Stomach smooth muscle (tissue), 2 donors: ENCODE data around the gene KDM4B.

Experiments used
- H3K27ac ChIP-seq: one replicate; pipeline ENCODE4 v1.7.0; 2013; ENCODE audit warnings: mild to moderate bottlenecking, low read length, inconsistent platforms
- H3K27me3 ChIP-seq, 2 donors: one replicate each; pipeline ENCODE4 v1.7.0; 2013; ENCODE audit warnings: low read length in 2 of 2; ENCODE audit not compliant: insufficient read depth in 2 of 2, control insufficient read depth in 1 of 2
- H3K36me3 ChIP-seq, 2 donors: one replicate each; pipeline ENCODE4 v1.7.0; 2013; ENCODE audit warnings: low read length in 2 of 2; ENCODE audit not compliant: control insufficient read depth in 2 of 2, insufficient read depth in 2 of 2
- H3K4me1 ChIP-seq: one replicate; pipeline ENCODE4 v1.7.0; 2013; ENCODE audit warnings: low read length; ENCODE audit not compliant: control insufficient read depth, insufficient read depth
- H3K4me3 ChIP-seq, 2 donors: one replicate each; pipeline ENCODE4 v1.7.0; 2013; ENCODE audit warnings: low read length in 2 of 2
- H3K9ac ChIP-seq, 2 donors: one replicate each; pipeline ENCODE4 v1.7.0; 2013; ENCODE audit warnings: low read length in 2 of 2, mild to moderate bottlenecking in 1 of 2
- H3K9me3 ChIP-seq, 2 donors: one replicate each; pipeline ENCODE4 v1.7.0; 2013; ENCODE audit warnings: low read length in 2 of 2; ENCODE audit not compliant: control insufficient read depth in 2 of 2
- donor health status: healthy.
- donor health status: Pancreatic carcinoma.

KDM4B gene

DNA sequence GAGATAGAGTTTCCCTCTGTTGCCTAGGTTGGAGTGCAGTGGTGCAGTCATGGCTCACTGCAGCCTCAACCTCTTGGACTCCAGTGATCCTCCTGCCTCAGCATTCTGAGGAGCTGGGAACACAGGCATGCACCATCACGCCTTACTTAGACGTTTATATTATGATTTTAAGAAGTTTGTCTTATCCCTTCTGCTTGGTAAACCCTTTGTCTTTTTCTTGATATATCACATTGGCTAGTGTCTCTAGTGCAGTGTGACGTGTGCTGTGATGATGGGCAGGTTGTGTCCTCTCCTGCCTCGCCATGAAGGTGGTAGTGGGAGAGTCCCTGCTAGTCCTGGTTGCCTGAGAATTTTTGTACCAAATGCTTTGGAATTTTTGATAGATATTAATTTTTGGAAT, 93.9 kb downstream of the KDM4B start:
- H3K9ac ChIP-seq: no peak overlapping the region
- no peak overlapping the region for H3K4me3 ChIP-seq
- H3K4me1 ChIP-seq: no peaks in the 10 kb centered on the region
- H3K27me3 ChIP-seq: no peaks in the 10 kb centered on the region
- peaks cover 8 to 19% of the 10 kb centered on the region in 2 donors for H3K36me3 ChIP-seq
- no peak overlapping the region for H3K27ac ChIP-seq
- H3K9me3 ChIP-seq: peaks cover 2 to 9% of the 10 kb centered on the region in 2 donors

DNA sequence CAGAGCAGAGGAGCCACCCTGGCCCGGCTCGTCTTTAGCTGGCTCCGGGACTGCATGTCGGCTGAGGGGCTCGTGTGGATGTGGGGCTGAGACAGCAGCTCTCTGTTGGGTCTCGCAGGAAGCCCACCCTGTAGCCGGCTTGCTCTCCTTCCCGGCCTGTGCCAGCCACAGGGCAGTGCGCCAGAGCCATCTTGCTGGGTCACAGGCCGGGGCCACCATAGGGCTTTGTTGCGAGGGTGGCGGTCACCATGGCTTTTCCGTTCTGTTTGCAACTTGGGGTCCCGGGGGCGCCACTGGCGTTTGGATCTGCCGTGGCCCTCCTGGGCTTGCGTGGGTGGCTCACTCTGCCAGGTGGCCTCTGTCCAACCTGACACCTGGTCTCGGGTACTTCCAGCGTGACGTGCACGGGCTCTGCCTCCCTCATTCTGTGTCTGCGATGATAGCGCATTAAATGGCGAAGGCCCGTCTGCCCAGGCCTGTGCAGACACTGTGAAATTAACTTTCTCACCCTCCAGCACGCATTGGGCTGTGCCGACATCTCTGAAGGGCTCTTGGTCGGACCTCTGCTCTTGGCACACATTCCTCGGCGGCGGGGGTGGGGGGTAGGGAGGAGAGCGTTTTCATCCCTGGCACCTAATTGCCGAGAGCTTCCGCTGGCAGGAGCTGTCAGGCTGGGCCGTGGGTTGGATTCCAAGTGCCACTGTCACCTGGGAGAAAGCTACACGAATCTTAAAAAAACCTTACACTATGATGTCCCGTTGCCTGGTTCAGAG, 95.1 kb downstream of the KDM4B start:
- Histone ChIP-seq H3K4me3 (no peak overlapping the region), H3K36me3 (peaks cover 8 to 21% of the 10 kb centered on the region in 2 donors), H3K27ac (no peak overlapping the region), H3K9me3 (peaks cover 2 to 9% of the 10 kb centered on the region in 2 donors), H3K4me1 (no peaks in the 10 kb centered on the region), H3K9ac (no peak overlapping the region), H3K27me3 (no peaks in the 10 kb centered on the region)

DNA sequence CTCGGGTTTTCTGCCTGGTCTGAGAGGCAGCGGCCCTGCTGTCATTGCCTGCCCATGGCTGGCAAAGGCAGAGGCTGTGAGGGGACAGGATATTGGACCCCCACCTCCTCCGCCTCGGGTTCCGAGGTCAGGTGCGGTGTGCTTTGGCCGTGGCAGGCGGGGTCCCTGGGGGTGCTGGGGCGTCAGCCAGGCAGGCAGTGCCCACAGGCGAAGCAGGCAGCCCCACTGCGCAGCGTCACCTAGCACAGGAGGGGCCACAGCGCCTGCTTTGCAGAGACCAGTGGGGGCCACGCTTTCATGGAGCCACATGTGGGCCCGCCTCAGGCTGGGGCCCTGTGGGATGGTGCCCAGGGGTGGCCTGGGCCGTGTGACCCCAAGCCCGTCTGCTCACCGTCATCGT, 96.0 kb downstream of the KDM4B start:
- Histone ChIP-seq H3K9me3 (peaks cover 2 to 9% of the 10 kb centered on the region in 2 donors), H3K27ac (no peak overlapping the region), H3K36me3 (peaks cover 8 to 19% of the 10 kb centered on the region in 2 donors), H3K4me3 (no peak overlapping the region), H3K4me1 (no peaks in the 10 kb centered on the region), H3K9ac (no peak overlapping the region), H3K27me3 (no peaks in the 10 kb centered on the region)

DNA sequence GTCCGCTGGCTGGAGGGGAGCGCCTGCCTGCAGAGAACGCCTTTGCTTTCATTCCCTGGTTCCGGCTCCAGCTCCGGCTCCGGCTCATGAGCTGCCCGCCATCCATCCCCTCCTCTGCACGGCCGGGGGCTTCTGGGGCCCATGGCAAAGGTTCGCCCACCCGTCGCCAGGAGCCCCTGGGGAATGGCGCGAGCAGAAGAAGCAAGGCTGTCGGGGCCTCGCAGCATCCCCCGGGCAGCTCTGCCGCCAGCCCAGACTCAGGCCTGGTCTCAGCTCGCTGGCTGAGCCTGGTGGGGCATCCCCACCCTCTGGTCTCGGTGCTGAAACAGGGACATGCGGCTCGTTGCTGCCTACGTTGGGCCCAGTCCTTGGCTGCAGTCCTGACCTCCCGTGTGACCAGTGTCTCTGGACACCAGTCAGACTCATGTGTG, 96.8 kb downstream of the KDM4B start:
- Histone ChIP-seq H3K27me3 (no peaks in the 10 kb centered on the region), H3K36me3 (peaks cover 8 to 19% of the 10 kb centered on the region in 2 donors), H3K4me1 (no peaks in the 10 kb centered on the region), H3K9ac (no peak overlapping the region), H3K4me3 (no peak overlapping the region), H3K9me3 (peaks cover 2 to 9% of the 10 kb centered on the region in 2 donors), H3K27ac (no peak overlapping the region)

DNA sequence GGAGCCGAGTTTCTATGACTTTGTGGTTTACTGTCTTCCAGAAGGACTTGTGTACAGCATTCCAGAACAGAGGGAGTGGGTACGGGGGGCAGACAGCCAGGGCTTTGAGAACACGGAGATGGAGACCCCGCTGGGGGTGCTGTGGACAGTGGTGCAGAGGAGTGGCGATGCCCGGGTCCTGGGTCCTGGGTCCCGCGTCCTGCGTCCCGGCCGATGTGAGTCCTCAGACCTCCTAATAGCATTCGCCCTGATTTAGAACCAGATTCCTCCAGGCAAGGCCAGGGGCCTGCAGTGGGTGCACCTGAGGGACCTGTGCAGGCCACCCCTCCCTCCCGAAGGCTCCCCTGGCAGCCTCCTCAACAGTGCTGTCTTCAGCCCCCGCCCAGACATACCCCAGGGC, 97.9 kb downstream of the KDM4B start:
- Histone ChIP-seq H3K4me3 (no peak overlapping the region), H3K9me3 (peaks cover 2 to 9% of the 10 kb centered on the region in 2 donors), H3K27ac (no peak overlapping the region), H3K36me3 (peaks cover 15 to 17% of the 10 kb centered on the region in 2 donors), H3K27me3 (no peaks in the 10 kb centered on the region), H3K9ac (no peak overlapping the region), H3K4me1 (no peaks in the 10 kb centered on the region)

DNA sequence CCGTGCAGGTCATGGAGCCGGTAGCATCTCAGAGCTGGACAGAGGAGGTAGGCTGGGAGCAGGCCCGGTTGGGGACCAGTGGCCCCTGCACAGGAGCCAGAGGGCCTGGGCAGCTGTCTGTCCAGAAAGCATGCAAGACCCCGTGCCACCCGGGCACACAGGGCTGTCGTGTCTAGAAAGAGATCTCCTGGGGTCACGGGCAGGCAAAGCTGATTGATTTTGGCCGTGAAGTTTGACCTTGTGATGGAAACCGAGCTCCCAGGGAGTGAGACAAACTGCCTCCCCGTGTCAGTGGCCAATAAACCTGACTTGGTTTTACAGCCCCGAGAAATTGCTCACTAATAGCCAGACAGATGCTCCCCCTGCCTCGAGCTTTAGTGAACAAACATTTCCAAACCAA, 98.8 kb downstream of the KDM4B start:
- H3K4me1 ChIP-seq: no peaks in the 10 kb centered on the region
- H3K27me3 ChIP-seq: no peaks in the 10 kb centered on the region
- no peak overlapping the region for H3K4me3 ChIP-seq
- H3K9ac ChIP-seq: no peak overlapping the region
- H3K9me3 ChIP-seq: peaks cover 2 to 6% of the 10 kb centered on the region in 2 donors
- peaks cover 12 to 13% of the 10 kb centered on the region in 2 donors for H3K36me3 ChIP-seq
- no peak overlapping the region for H3K27ac ChIP-seq

DNA sequence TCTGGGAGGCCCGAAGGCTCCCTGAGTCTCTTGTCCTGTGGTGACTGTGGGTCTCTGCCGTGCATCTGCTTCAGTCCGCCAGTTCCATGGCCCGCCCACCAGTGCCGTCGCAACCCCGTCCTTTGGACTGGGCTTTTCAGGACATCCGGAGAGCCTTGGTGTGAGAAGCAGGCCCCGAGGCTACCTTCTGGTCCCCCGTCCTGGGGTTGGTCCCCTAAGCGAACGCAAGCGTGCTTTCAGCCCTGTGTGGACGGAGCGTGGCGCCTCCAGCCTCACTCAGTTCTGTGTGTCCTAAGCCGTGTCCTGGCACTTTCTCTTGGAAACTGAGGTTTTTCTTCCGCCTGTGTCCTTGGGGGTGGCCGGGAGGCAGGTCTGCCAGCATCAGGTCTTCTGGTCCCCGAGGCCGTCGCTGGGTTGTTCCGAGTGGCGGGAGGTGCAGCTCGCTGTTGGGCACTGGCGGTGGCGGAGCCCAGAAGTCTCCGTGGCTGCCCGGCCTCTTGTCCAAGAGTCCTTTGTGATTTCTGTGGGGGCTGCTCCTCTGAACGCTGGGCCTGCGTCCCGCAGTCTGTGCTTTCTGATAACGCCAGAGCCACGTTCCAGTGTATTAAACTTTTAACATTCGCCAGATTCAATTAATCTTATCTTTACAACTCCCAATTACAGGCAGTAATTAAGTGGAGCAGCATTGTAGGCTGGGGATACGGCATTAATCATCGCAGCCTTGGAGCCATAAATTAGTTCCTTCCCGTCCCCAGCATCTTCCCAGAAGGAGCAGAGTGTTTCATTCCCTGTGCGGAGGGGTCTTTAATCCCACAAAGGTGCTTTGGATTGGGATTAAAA, 99.5 kb downstream of the KDM4B start:
- Histone ChIP-seq H3K27me3 (no peaks in the 10 kb centered on the region), H3K4me1 (no peaks in the 10 kb centered on the region), H3K4me3 (no peak overlapping the region), H3K27ac (no peak overlapping the region), H3K9ac (no peak overlapping the region), H3K36me3 (peaks cover 12 to 13% of the 10 kb centered on the region in 2 donors), H3K9me3 (no peaks in the 10 kb centered on the region)

DNA sequence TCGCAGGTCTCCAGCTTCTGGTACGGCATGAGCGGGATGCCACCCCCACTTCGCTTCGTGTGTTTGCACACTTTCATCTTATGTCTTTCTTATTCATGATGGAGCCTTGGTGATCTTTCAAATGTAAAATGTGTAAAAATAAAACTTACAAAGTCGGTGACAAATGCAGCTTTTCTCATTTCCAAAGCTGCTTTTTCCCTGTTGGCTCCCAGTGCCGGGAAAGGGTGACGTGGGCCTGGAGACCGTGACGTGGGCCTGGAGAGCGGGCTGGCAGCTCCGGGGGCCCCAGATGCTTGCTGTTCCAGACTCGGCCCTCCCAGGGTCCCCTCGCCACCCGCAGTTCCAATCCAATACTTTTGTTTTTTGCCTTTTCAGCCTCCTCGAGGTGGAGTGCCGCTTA, 101.4 kb downstream of the KDM4B start:
- Histone ChIP-seq H3K9me3 (no peaks in the 10 kb centered on the region), H3K36me3 (peaks cover 9 to 13% of the 10 kb centered on the region in 2 donors), H3K4me1 (no peaks in the 10 kb centered on the region), H3K9ac (no peak overlapping the region), H3K27ac (no peak overlapping the region), H3K27me3 (no peaks in the 10 kb centered on the region), H3K4me3 (no peak overlapping the region)

DNA sequence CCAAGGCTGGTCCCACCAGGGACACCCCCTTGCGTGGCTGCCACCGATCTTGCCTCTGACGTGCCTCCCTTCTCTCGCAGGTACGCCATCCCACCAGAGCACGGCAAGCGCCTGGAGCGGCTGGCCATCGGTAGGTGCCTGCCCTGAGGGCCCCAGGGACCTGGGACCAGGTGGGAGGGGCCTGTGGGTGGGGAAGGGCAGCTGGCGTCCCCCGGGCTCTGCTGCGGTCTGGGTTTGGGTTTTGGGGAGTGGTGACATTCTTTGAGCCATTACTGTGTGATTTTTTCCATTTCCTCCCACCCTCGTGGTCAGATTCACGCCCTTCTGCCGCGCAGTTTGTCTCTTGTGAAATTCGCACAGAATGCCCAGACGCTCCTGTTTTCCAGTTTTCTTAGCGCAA, 102.0 kb downstream of the KDM4B start:
- Histone ChIP-seq H3K9ac (no peak overlapping the region), H3K36me3 (peaks cover 12 to 13% of the 10 kb centered on the region in 2 donors), H3K4me1 (no peaks in the 10 kb centered on the region), H3K9me3 (no peaks in the 10 kb centered on the region), H3K27me3 (no peaks in the 10 kb centered on the region), H3K4me3 (no peak overlapping the region), H3K27ac (no peak overlapping the region)

DNA sequence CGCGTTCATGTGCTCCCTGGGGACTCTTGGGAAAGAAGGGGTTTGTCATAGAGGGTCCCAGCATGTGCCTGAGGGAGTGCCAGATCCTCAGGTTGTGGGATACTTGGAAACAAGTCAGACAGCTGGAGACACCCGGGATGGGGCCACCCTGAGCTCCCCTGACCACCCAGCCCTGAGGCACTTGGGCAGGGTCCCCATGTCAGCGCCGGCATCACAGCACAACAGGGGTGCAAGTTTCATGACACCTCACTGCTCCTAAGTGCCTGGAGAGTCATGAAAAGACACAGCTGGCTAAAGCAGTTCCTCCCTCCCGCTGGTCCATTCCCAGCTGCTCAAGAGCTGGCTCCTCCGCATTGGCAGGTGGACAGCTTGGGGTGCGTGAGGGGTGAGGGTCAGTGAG, 102.7 kb downstream of the KDM4B start:
- H3K4me3 ChIP-seq: no peak overlapping the region
- no peaks in the 10 kb centered on the region for H3K9me3 ChIP-seq
- H3K9ac ChIP-seq: no peak overlapping the region
- peaks cover 12 to 13% of the 10 kb centered on the region in 2 donors for H3K36me3 ChIP-seq
- H3K27me3 ChIP-seq: no peaks in the 10 kb centered on the region
- no peak overlapping the region for H3K27ac ChIP-seq
- no peaks in the 10 kb centered on the region for H3K4me1 ChIP-seq
